NCI-H82 treated with DMSO at 0.1 percent for 48 hours (cell line): ENCODE measurements around the gene CORO2B.
A peak's percentile ranks its signal among the peaks of the same experiment; 100 is the strongest.

Experiments used
- DNase-seq: peaks from one replicate; lab custom pipeline; 2025; ENCODE audit not compliant: unreplicated experiment; lab: John Stamatoyannopoulos, UW

The CORO2B gene

GRCh38 chr15:68604840-68605478 is 26.2 kb downstream of the CORO2B start:
- DNase-seq: peak; percentile 65

DNA sequence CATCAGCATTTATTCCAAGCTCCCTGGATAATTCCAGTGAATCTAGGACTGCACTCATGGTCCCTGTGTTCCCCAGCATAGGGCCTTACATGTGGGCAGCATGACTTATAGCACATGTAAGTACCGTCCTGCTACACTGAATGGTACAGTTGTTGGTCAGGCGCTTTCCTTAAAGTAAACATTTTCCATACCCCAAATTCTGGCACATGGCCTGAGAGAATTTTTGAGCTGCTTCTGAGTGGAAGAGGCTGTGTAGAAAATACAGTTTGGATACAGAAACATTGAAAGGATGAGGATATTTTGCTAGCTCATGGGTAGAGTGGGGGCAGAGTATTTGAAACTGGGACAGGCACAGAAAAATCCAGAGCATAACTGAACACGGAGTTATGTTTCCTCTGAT is 27.6 kb downstream of the CORO2B start:
- DNase-seq: no peak

DNA sequence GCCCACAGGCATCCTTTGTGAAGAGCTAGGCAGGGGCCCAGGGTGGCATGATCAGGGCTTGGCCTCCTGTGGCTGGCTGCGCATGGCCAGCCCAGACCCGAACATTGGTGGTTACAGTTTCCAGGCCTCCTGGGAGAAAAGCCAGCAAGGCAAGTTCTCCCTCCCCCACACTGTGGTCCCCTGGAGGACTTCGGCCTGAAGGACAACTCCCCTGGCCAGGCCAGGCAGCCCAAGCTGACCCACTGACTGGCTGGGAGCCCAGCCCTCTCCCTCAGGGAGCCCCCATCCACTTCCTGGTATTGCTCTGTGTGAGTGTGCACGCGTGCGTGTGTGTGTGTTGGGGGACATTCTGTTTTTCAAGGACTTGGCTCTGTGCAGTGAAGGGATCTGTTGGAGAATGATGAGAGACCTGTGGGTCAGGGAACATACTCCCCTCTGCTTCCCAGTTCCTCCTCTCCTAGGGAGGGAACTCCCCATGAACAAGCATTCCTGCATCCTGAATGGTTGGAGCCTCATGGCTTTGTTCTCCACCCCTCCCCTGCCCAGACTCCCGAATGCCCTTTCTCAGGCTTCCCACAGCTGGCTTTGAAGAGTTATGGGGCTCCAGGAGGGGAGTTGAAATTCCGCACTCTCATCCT is 29.5 kb downstream of the CORO2B start:
- DNase-seq: no peak

DNA sequence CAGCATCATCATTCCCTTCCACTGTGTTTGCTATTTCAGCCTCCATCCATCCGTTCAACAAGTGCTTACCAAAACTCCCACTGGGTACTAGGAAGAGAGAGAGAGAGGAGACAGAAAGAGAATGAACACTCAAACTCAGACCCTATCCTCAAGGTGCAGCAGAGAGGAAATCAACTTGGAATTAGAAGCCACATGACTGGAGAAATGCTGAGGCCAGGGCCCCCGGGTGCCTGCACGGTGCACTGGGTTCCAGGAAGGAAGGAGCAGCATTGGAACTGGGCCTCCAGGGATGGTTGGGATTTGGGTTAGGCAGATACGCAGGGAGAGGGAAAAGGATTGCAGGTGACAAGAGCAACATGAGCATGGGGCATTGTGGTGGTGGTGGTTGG is 30.0 kb downstream of the CORO2B start:
- no peak for DNase-seq

- no peak for DNase-seq
These were observed 30.8 kb downstream of the CORO2B start for GRCh38 chr15:68609629-68610028.

GRCh38 chr15:68610825-68611224 is 32.0 kb downstream of the CORO2B start:
- no peak for DNase-seq

DNA sequence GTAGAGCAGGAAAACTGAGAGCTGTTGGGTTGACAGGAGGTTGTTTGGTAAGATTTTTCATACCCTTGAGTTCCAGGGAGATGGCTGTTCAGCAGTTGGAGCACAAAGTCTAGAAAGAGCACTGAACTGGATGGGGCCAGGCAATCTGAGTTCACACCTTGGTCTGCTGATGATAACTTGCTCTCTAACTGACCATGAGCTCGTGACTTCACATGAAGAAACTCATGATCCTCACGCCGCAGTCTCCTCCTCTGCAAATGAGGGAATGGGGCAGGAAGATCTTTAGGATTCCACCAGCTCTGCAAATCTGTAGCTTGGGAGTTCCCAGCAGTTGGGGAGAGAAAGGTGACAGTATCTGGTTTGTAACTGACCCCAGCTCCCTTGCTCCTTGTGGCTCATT is 33.7 kb downstream of the CORO2B start:
- DNase-seq: no peak

- DNase-seq: no peak
These were observed 34.4 kb downstream of the CORO2B start for GRCh38 chr15:68612979-68613740.

GRCh38 chr15:68614286-68615035 is 35.7 kb downstream of the CORO2B start:
- DNase-seq: peak; percentile 24

- DNase-seq: no peak
These were observed 36.5 kb downstream of the CORO2B start for GRCh38 chr15:68615301-68615700.

DNA sequence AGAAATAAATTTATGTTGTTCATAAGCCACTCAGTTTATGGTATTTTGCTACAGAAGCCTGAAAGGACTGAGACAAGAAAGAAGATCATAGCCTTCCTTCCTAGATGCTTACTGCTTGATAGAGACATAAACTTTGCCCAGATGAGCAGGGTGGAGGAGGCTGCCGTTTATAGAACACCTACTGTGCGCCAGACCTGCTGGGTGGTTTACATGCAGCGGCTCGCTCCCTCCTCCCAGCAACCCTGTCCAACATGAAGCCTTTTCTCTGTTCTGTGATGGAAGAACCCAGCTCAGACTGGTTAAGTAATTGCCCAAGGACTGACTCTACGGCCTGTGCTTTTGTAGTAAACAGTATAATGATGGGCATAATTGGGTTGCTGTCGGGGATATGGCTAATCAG is 37.0 kb downstream of the CORO2B start:
- DNase-seq: no peak

- no peak for DNase-seq
These were observed 37.6 kb downstream of the CORO2B start for GRCh38 chr15:68616397-68616796.

- DNase-seq: no peak
These were observed 38.2 kb downstream of the CORO2B start for GRCh38 chr15:68617001-68617400.

DNA sequence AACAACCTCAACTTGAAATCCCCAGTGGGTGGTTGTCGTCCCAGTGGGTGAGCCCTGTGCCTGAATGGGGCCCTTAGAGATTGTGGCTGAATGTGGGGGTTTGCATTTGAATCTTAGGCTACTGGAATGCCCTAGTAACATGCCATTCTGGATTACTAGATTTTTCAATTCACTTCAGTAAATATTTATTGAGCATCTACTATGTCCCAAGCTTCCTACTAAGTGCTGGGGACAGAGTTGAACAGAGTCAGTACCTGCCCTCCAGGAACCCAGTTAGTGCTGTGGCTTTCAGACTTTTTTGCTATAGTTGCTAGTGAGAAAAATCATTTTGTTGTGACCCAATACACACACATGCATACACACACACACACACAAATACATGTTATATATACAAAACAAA is 39.0 kb downstream of the CORO2B start:
- no peak for DNase-seq

DNA sequence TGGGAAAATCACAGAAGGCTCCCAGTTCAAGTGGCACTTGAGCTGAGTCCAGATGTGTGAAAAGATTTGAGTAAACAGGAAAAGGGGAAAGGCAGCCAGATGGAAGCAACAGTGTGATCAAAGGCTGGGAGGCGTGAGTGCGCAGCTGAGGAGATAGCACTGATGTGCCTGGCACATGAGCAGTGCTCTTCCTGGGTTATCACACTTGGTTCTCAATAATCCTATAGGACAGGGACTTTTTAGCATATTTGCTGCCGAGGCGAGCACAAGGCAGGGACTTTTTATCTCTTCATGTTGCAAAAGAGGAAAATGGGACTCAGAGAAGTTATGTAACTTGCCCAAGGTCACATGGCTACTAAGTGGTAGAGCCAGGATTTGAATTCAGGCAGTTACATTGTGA is 39.6 kb downstream of the CORO2B start:
- peak; percentile 19 for DNase-seq

DNA sequence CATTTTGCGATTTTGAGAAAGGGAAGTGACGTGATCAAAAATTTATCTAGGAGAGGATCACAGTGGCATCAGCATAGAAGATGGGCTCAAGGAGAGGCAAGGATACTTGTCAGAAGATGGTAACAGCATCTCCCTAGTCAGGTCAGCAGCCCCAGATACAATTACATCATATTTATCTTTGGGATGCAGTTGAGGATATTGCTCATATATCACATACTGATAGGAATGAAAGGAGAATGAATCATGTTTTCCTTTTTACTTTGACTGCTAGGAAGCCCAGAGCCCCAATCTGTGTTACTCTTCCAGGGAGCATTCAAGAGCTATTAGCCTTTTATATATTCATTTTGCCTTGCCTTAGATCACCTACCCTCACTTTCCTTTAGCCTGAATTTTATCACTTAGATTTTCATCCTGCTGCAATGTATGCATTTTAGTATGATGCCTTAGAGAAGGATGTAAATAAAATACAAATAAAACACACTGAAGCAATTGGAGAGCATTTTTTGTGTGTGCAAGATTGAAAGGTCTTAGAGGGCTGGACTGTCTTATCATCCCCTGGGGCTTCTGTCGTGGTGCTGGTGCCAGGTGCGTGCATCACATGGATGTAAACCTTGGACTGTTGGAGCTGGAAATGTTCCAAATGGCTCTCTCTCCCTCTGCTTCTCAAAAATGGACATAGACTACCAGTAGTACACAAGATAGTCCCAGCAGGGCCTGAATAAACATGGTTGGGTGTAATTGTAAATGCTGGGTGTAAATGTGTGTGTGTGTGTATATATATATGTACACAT is 40.3 kb downstream of the CORO2B start:
- no peak for DNase-seq

GRCh38 chr15:68620721-68621527 is 42.1 kb downstream of the CORO2B start:
- peak; percentile 80 for DNase-seq

- no peak for DNase-seq
These were observed 42.7 kb downstream of the CORO2B start for GRCh38 chr15:68621535-68621934.

- DNase-seq: peak; percentile 84
These were observed 44.6 kb downstream of the CORO2B start for GRCh38 chr15:68623301-68623892.

- DNase-seq: no peak
These were observed 47.1 kb downstream of the CORO2B start for GRCh38 chr15:68625853-68626252.
